Brain microvascular endothelial cell (primary cell): ENCODE data around the gene LSM14A.

Experiments
- DNase-seq: peaks from one replicate; pipeline ENCODE4 v3.0.0-alpha.2; 2020
- H3K27ac ChIP-seq: fragments of 250-450 bp; sonication (Bioruptor Pico); 2 replicates; pipeline ENCODE4 v1.5.1; 2020; ENCODE audit warnings: mild to moderate bottlenecking, moderate library complexity
- H3K27me3 ChIP-seq: fragments of 250-450 bp; sonication (Bioruptor Pico); replicated peaks from 2 replicates; pipeline ENCODE4 v1.5.1; 2020; ENCODE audit warnings: mild to moderate bottlenecking
- H3K36me3 ChIP-seq: fragments of 250-450 bp; sonication (Bioruptor Pico); replicated peaks from 2 replicates; pipeline ENCODE4 v1.5.1; 2020; ENCODE audit warnings: mild to moderate bottlenecking
- H3K4me3 ChIP-seq: 2 replicates; pipeline ENCODE4 v1.5.1; 2011; ENCODE audit warnings: low read depth, mild to moderate bottlenecking, control low read depth, low read length, moderate library complexity
- CTCF ChIP-seq: IDR thresholded peaks from 2 replicates; pipeline ENCODE4 v1.5.1; 2011; ENCODE audit warnings: low read depth, mild to moderate bottlenecking, moderate library complexity, low read length, control low read depth, inconsistent platforms; ENCODE audit errors: missing control alignments
- in situ Hi-C: cut with HindIII; loops from 2 replicates; pipeline ENCODE4 v1.10.0; 2017; ENCODE audit warnings: low sequenced_read_pairs, low pct_ligation_motif_present

The LSM14A gene

GRCh38 chr19:34256835-34257558 lies 84.7 kb downstream of the LSM14A start:
- DNase-seq = no peak
- Histone ChIP-seq H3K27me3 (no peaks in the 10 kb centered on the region), H3K36me3 (no peaks in the 10 kb centered on the region), H3K27ac (no peak overlapping the region), H3K4me3 (no peak overlapping the region)
- TF ChIP-seq CTCF = no peak
- in situ Hi-C loops = no loop called here

GRCh38 chr19:34257559-34257924 lies 85.2 kb downstream of the LSM14A start:
- TF ChIP-seq CTCF = no peak
- no peak for DNase-seq
- Histone ChIP-seq H3K27ac (no peak overlapping the region), H3K36me3 (no peaks in the 10 kb centered on the region), H3K27me3 (no peaks in the 10 kb centered on the region), H3K4me3 (no peak overlapping the region)
- in situ Hi-C loops = no loop called here

GRCh38 chr19:34259367-34260095 lies 87.2 kb downstream of the LSM14A start:
- Histone ChIP-seq H3K27me3 (no peaks in the 10 kb centered on the region), H3K27ac (peak overlapping the region; percentile 61), H3K4me3 (no peak overlapping the region), H3K36me3 (no peaks in the 10 kb centered on the region)
- no peak for DNase-seq
- in situ Hi-C loops = no loop called here
- TF ChIP-seq CTCF = no peak

GRCh38 chr19:34260771-34261173 lies 88.5 kb downstream of the LSM14A start:
- no peaks in the 10 kb centered on the region for H3K36me3 ChIP-seq
- peak overlapping the region; percentile 61 for H3K27ac ChIP-seq
- H3K27me3 ChIP-seq = no peaks in the 10 kb centered on the region
- TF ChIP-seq CTCF = no peak
- H3K4me3 ChIP-seq = peak overlapping the region; percentile 10
- in situ Hi-C loops = no loop called here
- peak; percentile 59 for DNase-seq

- in situ Hi-C loops = no loop called here
- Histone ChIP-seq H3K27ac (peak overlapping the region; percentile 61), H3K27me3 (no peaks in the 10 kb centered on the region), H3K4me3 (no peak overlapping the region), H3K36me3 (no peaks in the 10 kb centered on the region)
- DNase-seq = no peak
- TF ChIP-seq CTCF = no peak
These were observed 89.2 kb downstream of the LSM14A start for GRCh38 chr19:34261334-34262109.
